GM18505 (cell line): ENCODE measurements around the gene DPH1.
"Not testable (repeated sequence)": the region's sequence is repeated elsewhere in the genome, so short reads cannot be mapped to it uniquely, and the experiment has no call there.

ENCODE experiments used
- ATAC-seq: cut with Tn5 transposase; IDR thresholded peaks from one replicate; pipeline ENCODE4 v1.9.1; 2021; ENCODE audit not compliant: unreplicated experiment
- POLR2A ChIP-seq: IDR thresholded peaks from 4 replicates; pipeline ENCODE4 v1.6.1; 2011; ENCODE audit warnings: borderline replicate concordance; ENCODE audit not compliant: insufficient read depth, insufficient read length; ENCODE audit errors: extremely low read depth

Gene DPH1

GRCh38 chr17:1997289-1997926 is 32.5 kb upstream of the DPH1 start:
- no peak for ATAC-seq
- TF ChIP-seq POLR2A = no peak

- no peak for TF ChIP-seq POLR2A
- ATAC-seq = no peak
Observed at GRCh38 chr17:1997927-1998742, 31.8 kb upstream of the DPH1 start.

GRCh38 chr17:1999557-2000251 is 30.2 kb upstream of the DPH1 start:
- TF ChIP-seq POLR2A = no peak
- ATAC-seq = no peak

- ATAC-seq = no peak
Observed at GRCh38 chr17:2002767-2003329, 27.1 kb upstream of the DPH1 start.

GRCh38 chr17:2003525-2003924 is 26.4 kb upstream of the DPH1 start:
- ATAC-seq = no peak
- no peak for TF ChIP-seq POLR2A

More at GRCh38 chr17:2002767-2003329, 27.1 kb upstream of the DPH1 start:
- TF ChIP-seq POLR2A = no peak

GRCh38 chr17:2004435-2004952 is 25.5 kb upstream of the DPH1 start:
- no peak for TF ChIP-seq POLR2A

GRCh38 chr17:2008332-2009126 is 21.4 kb upstream of the DPH1 start:
- no peak for TF ChIP-seq POLR2A
- ATAC-seq = no peak

More at GRCh38 chr17:2004435-2004952, 25.5 kb upstream of the DPH1 start:
- ATAC-seq = no peak

GRCh38 chr17:2009737-2010136 is 20.2 kb upstream of the DPH1 start:
- no peak for TF ChIP-seq POLR2A
- no peak for ATAC-seq

- TF ChIP-seq POLR2A = no peak
- no peak for ATAC-seq
Observed at GRCh38 chr17:2011411-2012371, 18.3 kb upstream of the DPH1 start.

- no peak for TF ChIP-seq POLR2A
Observed at GRCh38 chr17:2012499-2012898, 17.5 kb upstream of the DPH1 start.

GRCh38 chr17:2013220-2013993 is 16.5 kb upstream of the DPH1 start:
- not testable (repeated sequence) for ATAC-seq

More at GRCh38 chr17:2012499-2012898, 17.5 kb upstream of the DPH1 start:
- no peak for ATAC-seq

GRCh38 chr17:2013994-2014317 is 16.0 kb upstream of the DPH1 start:
- ATAC-seq = no peak
- no peak for TF ChIP-seq POLR2A

GRCh38 chr17:2015314-2015713 is 14.6 kb upstream of the DPH1 start:
- ATAC-seq = no peak
- no peak for TF ChIP-seq POLR2A
